RWPE1 (cell line): Measurements from ENCODE around the gene NIPBL.

Experiments used
- CTCF ChIA-PET: fragments of 350-600 bp; sonication (Branson Sonifier 250); formaldehyde crosslinking; extraction: SDS; loops from one replicate; lab custom pipeline; 2021; lab: Yijun Ruan, JAX
- POLR2A ChIA-PET: fragments of 400-600 bp; formaldehyde crosslinking; extraction: SDS; loops from one replicate; lab custom pipeline; 2020; ENCODE audit warnings: antibody characterized with exemption; ENCODE audit not compliant: low non-redundant PET; lab: Yijun Ruan, JAX
- DNase-seq: peaks from one replicate; pipeline ENCODE4 v3.0.0; 2012; ENCODE audit warnings: low spot score
- H3K27ac ChIP-seq: fragments of 450-650 bp; 2 replicates; pipeline ENCODE4 v1.5.1; 2017
- TF ChIP-seq, protein P1 (sequence below): fragments of 450-650 bp; conservative IDR thresholded peaks from 2 replicates; pipeline ENCODE4 v1.5.1; 2017; ENCODE audit warnings: low read depth, mild to moderate bottlenecking

Gene NIPBL

GRCh38 chr5:36965179-36965578 lies 88.6 kb downstream of the NIPBL start:
- TF ChIP-seq, protein P1, sequence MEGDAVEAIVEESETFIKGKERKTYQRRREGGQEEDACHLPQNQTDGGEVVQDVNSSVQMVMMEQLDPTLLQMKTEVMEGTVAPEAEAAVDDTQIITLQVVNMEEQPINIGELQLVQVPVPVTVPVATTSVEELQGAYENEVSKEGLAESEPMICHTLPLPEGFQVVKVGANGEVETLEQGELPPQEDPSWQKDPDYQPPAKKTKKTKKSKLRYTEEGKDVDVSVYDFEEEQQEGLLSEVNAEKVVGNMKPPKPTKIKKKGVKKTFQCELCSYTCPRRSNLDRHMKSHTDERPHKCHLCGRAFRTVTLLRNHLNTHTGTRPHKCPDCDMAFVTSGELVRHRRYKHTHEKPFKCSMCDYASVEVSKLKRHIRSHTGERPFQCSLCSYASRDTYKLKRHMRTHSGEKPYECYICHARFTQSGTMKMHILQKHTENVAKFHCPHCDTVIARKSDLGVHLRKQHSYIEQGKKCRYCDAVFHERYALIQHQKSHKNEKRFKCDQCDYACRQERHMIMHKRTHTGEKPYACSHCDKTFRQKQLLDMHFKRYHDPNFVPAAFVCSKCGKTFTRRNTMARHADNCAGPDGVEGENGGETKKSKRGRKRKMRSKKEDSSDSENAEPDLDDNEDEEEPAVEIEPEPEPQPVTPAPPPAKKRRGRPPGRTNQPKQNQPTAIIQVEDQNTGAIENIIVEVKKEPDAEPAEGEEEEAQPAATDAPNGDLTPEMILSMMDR, result no peak
- no peak overlapping the region for H3K27ac ChIP-seq

DNA sequence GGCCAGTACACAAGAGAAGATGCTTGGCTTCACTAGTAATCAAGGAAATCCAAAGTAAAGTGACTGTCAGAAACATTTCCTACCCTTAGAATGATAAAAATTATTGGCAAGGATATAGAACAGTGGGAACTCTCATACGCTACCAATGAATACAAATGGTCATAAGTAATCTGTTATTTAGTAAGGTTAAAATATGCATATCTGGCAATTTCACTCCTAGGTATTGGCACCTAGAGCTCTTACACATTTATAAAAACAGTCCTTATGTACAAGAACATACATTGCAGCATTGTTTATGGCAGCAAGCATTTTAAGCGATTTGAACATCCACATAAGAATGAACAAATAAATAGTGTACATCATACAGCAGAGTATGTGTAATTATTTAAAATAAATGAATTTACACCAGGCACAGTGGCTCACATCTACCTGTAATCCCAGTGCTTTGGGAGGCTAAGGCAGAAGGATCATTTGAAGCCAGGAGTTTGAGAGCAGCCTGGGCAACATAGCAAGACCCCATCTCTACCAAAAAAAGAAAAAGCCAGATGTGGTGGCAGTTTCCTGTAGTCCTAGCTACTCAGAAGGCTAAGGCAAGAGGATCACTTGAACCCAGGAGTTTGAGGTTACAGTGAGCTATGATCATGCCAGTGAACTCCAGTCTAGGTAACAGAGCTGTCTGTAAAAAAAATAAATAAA lies 93.3 kb downstream of the NIPBL start:
- ChIA-PET POLR2A (no interaction called here), CTCF (interaction anchor here (0.5 to 0.6 kb wide), 2 partner anchors 12 to 94 kb away, joined by 4 to 5 read pairs; no protein-coding TSS in a partner anchor)
- no peak overlapping the region for H3K27ac ChIP-seq
- TF ChIP-seq, protein P1, result no peak
- no peak for DNase-seq

More at GRCh38 chr5:36965179-36965578, 88.6 kb downstream of the NIPBL start:
- POLR2A ChIA-PET, result no interaction called here
- CTCF ChIA-PET, result no interaction called here
- DNase-seq, result no peak

- ChIA-PET CTCF (no interaction called here), POLR2A (no interaction called here)
- no peak overlapping the region for H3K27ac ChIP-seq
- TF ChIP-seq, protein P1, result no peak
- DNase-seq, result no peak
Observed at GRCh38 chr5:36978196-36978595, 101.6 kb downstream of the NIPBL start.

GRCh38 chr5:36982146-36982545 lies 105.6 kb downstream of the NIPBL start:
- ChIA-PET CTCF (interaction anchor here (0.5 kb wide), 1 partner anchor 1736 kb away, joined by 3 read pairs; no protein-coding TSS in a partner anchor), POLR2A (no interaction called here)
- TF ChIP-seq, protein P1, result no peak
- peak; percentile 20 for DNase-seq
- H3K27ac ChIP-seq, result no peak overlapping the region

- TF ChIP-seq, protein P1, result no peak
- POLR2A ChIA-PET, result no interaction called here
- no peak overlapping the region for H3K27ac ChIP-seq
- DNase-seq, result no peak
- CTCF ChIA-PET, result no interaction called here
Observed at GRCh38 chr5:36985387-36985786, 108.8 kb downstream of the NIPBL start.

DNA sequence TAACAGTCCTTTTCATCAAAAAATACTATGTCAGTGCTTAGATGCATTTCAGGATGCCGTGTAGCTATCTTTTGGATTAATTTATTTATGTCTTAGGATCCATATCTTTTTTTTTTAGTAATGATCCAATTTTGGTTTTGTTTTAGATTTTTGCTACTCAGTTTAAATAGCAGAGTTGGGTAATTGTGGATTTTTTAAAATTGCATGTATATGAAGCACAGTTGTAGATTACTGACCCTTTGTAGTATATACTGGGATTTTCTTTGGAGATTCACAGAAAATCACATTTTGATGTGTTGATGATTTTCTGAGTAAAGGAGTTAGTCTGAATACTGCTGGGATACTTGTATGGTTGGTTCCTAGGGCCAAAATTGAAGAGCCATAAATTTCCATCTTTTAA lies 111.8 kb downstream of the NIPBL start:
- H3K27ac ChIP-seq, result no peak overlapping the region
- DNase-seq, result no peak
- ChIA-PET CTCF (interaction anchor here (0.6 to 1.2 kb wide), 3 partner anchors 11 to 292 kb away, joined by 4 read pairs; no protein-coding TSS in a partner anchor), POLR2A (no interaction called here)
- TF ChIP-seq, protein P1, result no peak
